ENCODE measurements around the gene E2F4. TPM values are rescaled to one million over a fixed set of nuclear protein-coding genes. Genes with fewer than 3 reads are reported as not detected.

Gene E2F4
- total and polyA plus RNA-seq, 2 of the 13 experiments (the other 11 are each of a cell fraction or from before 2014, with no cell fraction given) = 84.8 to 91.2 TPM

- no peak for TF ChIP-seq ZBTB3 (CRISPR knock-in tag; IDR thresholded peaks at IDR 0.05; ENCODE audit: borderline replicate concordance, low read depth)
- TF ChIP-seq, protein P1, sequence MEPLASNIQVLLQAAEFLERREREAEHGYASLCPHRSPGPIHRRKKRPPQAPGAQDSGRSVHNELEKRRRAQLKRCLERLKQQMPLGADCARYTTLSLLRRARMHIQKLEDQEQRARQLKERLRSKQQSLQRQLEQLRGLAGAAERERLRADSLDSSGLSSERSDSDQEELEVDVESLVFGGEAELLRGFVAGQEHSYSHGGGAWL (CRISPR knock-in tag; IDR thresholded peaks at IDR 0.05) = peak; percentile 81
- TF ChIP-seq ZNF780A (CRISPR knock-in tag; IDR thresholded peaks at IDR 0.05) = peak; percentile 79; the same call in 1 of the 2 replicates
- TF ChIP-seq KLF16 (CRISPR knock-in tag; IDR thresholded peaks at IDR 0.05) = peak; percentile 32 to 75; a peak in 1 of 4 replicates
- peak; percentile 87; the same call in 1 of the 2 replicates for TF ChIP-seq NFKB2 (CRISPR knock-in tag; IDR thresholded peaks at IDR 0.05; ENCODE audit: borderline replicate concordance)
- TF ChIP-seq TCF7L2 (IDR thresholded peaks at IDR 0.05; ENCODE audit: low read depth, low read length) = no peak
- TF ChIP-seq FOXC1 (CRISPR knock-in tag; IDR thresholded peaks at IDR 0.05; ENCODE audit: borderline replicate concordance) = peak; percentile 98
- TF ChIP-seq ZNF569 (CRISPR knock-in tag; IDR thresholded peaks at IDR 0.05; ENCODE audit: borderline replicate concordance) = 0 out of 2 replicates have a peak, but pooled peaks have one; percentile 53
- TF ChIP-seq ZNF549 (CRISPR knock-in tag; IDR thresholded peaks at IDR 0.05) = no peak
- no peak; the same call in 1 of the 2 replicates for TF ChIP-seq ZNF841 (CRISPR knock-in tag; IDR thresholded peaks at IDR 0.05; ENCODE audit: borderline replicate concordance)
- TF ChIP-seq, protein P2, sequence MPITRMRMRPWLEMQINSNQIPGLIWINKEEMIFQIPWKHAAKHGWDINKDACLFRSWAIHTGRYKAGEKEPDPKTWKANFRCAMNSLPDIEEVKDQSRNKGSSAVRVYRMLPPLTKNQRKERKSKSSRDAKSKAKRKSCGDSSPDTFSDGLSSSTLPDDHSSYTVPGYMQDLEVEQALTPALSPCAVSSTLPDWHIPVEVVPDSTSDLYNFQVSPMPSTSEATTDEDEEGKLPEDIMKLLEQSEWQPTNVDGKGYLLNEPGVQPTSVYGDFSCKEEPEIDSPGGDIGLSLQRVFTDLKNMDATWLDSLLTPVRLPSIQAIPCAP (CRISPR knock-in tag; IDR thresholded peaks at IDR 0.05; ENCODE audit: low read depth) = no peak
- no peak; the same call in 1 of the 2 replicates for TF ChIP-seq NPAS2 (CRISPR knock-in tag; IDR thresholded peaks at IDR 0.05; ENCODE audit: borderline replicate concordance)
- 0 out of 2 replicates have a peak, but pooled peaks have one; percentile 85 for TF ChIP-seq ZNF354B (CRISPR knock-in tag; IDR thresholded peaks at IDR 0.05)
- TF ChIP-seq MTERF4 (CRISPR knock-in tag; IDR thresholded peaks at IDR 0.05) = peak; percentile 95
- TF ChIP-seq RARG (CRISPR knock-in tag; IDR thresholded peaks at IDR 0.05; ENCODE audit: low read depth) = no peak
- TF ChIP-seq ZNF329 (CRISPR knock-in tag; IDR thresholded peaks at IDR 0.05; ENCODE audit: low read depth) = 0 out of 2 replicates have a peak, but pooled peaks have one; percentile 2
- TF ChIP-seq DRAP1 (CRISPR knock-in tag; IDR thresholded peaks at IDR 0.05) = peak; percentile 56; the same call in 1 of the 2 replicates
- 0 out of 2 replicates have a peak, but pooled peaks have one; percentile 43 for TF ChIP-seq ZFYVE20 (CRISPR knock-in tag; IDR thresholded peaks at IDR 0.05; ENCODE audit: borderline replicate concordance, low read depth)
- 0 out of 2 replicates have a peak, but pooled peaks have one; percentile 81 for TF ChIP-seq ZNF33B (CRISPR knock-in tag; IDR thresholded peaks at IDR 0.05)
- peak; percentile 95 for TF ChIP-seq HOXA3 (CRISPR knock-in tag; IDR thresholded peaks at IDR 0.05)
- TF ChIP-seq ZNF224 (CRISPR knock-in tag; IDR thresholded peaks at IDR 0.05) = peak; percentile 99
- TF ChIP-seq ZSCAN20 (CRISPR knock-in tag; IDR thresholded peaks at IDR 0.05; ENCODE audit: borderline replicate concordance) = no peak; the same call in 1 of the 2 replicates
- TF ChIP-seq CHD2 (IDR thresholded peaks at IDR 0.05; ENCODE audit: low read depth, low read length) = no peak
- peak; percentile 81 for TF ChIP-seq ETV5 (CRISPR knock-in tag; IDR thresholded peaks at IDR 0.05; ENCODE audit: borderline replicate concordance)
- peak; percentile 85 for TF ChIP-seq ZSCAN31 (CRISPR knock-in tag; IDR thresholded peaks at IDR 0.05; ENCODE audit: low read depth)
- TF ChIP-seq ZNF143 (CRISPR knock-in tag; IDR thresholded peaks at IDR 0.05) = 0 out of 2 replicates have a peak, but pooled peaks have one; percentile 51
- TF ChIP-seq SRSF1 (optimal IDR thresholded peaks at IDR 0.05; ENCODE audit: low read depth, low read length) = peak; percentile 90
These were observed 54.3 kb downstream of the E2F4 start (continued) for GRCh38 chr16:67246081-67246755.
